ENCODE measurements around the gene PEA15.

GRCh38 chr1:160161965-160162705 is 43.0 kb upstream of the PEA15 start:
- TF ChIP-seq POLR2A (IDR thresholded peaks at IDR 0.05; ENCODE audit: low read depth, low read length) (no peak), JUN (IDR thresholded peaks at IDR 0.05; ENCODE audit: borderline replicate concordance, insufficient read depth, insufficient read length, low read depth) (no peak)
- TF ChIP-seq, protein P1, sequence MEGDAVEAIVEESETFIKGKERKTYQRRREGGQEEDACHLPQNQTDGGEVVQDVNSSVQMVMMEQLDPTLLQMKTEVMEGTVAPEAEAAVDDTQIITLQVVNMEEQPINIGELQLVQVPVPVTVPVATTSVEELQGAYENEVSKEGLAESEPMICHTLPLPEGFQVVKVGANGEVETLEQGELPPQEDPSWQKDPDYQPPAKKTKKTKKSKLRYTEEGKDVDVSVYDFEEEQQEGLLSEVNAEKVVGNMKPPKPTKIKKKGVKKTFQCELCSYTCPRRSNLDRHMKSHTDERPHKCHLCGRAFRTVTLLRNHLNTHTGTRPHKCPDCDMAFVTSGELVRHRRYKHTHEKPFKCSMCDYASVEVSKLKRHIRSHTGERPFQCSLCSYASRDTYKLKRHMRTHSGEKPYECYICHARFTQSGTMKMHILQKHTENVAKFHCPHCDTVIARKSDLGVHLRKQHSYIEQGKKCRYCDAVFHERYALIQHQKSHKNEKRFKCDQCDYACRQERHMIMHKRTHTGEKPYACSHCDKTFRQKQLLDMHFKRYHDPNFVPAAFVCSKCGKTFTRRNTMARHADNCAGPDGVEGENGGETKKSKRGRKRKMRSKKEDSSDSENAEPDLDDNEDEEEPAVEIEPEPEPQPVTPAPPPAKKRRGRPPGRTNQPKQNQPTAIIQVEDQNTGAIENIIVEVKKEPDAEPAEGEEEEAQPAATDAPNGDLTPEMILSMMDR (IDR thresholded peaks at IDR 0.05; ENCODE audit: extremely low read depth in 1 of 2, insufficient read depth in 1 of 2, low read depth in 1 of 2, low read length in 2 of 2): peak; percentile 20 to 68

All from endothelial cell of umbilical vein (primary cell).